GM19239 (cell line): ENCODE data around the gene MICAL1.

Experiments
- DNase-seq: peaks from one replicate; pipeline ENCODE4 v3.0.0; 2011; ENCODE audit warnings: low spot score; ENCODE audit not compliant: insufficient read length
- FAIRE-seq: peaks from 2 replicates; lab custom pipeline; 2011; peaks lifted over from hg19 to GRCh38; lab: Jason Lieb, UNC

Gene MICAL1, protein sequence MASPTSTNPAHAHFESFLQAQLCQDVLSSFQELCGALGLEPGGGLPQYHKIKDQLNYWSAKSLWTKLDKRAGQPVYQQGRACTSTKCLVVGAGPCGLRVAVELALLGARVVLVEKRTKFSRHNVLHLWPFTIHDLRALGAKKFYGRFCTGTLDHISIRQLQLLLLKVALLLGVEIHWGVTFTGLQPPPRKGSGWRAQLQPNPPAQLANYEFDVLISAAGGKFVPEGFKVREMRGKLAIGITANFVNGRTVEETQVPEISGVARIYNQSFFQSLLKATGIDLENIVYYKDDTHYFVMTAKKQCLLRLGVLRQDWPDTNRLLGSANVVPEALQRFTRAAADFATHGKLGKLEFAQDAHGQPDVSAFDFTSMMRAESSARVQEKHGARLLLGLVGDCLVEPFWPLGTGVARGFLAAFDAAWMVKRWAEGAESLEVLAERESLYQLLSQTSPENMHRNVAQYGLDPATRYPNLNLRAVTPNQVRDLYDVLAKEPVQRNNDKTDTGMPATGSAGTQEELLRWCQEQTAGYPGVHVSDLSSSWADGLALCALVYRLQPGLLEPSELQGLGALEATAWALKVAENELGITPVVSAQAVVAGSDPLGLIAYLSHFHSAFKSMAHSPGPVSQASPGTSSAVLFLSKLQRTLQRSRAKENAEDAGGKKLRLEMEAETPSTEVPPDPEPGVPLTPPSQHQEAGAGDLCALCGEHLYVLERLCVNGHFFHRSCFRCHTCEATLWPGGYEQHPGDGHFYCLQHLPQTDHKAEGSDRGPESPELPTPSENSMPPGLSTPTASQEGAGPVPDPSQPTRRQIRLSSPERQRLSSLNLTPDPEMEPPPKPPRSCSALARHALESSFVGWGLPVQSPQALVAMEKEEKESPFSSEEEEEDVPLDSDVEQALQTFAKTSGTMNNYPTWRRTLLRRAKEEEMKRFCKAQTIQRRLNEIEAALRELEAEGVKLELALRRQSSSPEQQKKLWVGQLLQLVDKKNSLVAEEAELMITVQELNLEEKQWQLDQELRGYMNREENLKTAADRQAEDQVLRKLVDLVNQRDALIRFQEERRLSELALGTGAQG

DNA sequence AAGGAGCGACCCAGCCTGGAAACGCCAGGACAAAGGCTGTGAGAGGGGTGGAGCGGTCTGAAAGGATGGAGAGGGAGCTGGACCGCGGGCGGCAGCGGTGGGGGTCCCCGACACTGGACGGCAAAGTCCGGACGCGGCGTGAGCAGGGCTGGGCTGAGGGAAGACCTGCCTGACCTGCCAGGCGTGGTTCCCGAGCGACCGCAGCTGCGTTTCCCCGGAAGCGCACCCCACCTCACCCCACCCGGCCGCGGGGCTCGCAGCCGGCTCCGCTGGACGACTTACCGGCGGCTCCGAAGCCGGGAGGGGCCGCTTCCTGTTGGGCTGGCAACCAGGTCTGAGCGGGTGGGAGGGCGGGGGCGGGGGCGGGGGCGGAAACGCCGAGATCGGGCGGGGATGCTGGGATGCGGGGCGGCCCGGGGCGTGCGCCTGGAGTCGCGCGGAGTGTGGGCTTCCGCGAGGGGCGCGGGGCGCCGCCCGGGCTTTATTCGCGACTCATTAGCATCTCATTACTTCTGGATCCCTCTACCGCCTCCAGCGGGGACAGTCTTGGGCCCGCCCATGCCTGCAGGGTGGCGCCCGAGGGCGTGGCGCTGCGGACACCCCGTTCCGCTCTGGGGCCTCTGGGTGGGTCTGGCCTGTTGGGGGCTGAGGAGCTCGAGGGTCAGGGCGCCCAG is at the start of gene MICAL1:
MICAL1 (minus strand) TSS at position 336 of the 674 bp plus-strand sequence. CDS start 1,576 bp downstream, outside the sequence.
- FAIRE-seq (peak; percentile 84), DNase-seq (peak; percentile 62)

DNA sequence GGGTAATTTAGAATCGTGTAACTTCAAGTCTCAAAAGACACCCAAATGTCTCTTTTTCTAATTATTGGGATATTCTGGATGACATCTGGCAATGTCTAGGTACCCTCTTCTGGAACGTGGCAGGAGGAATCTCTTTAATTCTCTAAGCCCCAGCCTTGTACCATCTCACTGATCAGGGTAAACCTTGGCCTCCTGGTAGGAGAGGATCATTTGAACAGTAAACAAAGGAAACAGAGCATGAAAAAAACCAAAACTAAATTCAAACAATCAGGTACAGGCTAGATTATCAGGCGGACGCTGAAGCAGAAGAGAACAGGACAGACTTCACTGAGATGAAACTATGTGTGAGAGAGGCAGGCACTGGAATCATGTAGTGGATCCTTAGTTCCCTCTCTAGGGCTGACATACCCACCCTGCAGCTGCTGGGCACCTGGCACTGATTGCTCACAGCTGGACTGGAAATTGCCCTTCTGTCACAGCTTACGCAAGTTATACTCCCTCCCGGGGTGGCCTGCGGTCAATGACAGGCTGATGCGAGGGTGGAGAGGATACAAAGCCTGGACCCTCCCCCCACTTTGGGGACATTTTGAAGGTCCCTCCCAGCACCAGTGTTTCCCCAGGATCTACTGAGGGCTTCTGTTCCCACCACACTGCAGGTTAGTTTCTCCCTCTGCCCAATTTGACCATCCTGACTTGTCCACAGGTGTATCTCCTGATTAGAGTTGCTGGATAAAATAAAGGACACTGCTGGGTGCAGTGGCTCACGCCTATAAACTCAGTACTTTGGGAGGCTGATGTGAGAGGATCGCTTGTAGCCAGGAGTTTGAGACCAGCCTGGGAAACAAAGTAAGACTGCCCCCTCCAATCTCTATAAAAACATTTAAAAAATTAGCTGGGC is 48.0 kb upstream of the MICAL1 start:
- FAIRE-seq, result no peak
- no peak for DNase-seq

DNA sequence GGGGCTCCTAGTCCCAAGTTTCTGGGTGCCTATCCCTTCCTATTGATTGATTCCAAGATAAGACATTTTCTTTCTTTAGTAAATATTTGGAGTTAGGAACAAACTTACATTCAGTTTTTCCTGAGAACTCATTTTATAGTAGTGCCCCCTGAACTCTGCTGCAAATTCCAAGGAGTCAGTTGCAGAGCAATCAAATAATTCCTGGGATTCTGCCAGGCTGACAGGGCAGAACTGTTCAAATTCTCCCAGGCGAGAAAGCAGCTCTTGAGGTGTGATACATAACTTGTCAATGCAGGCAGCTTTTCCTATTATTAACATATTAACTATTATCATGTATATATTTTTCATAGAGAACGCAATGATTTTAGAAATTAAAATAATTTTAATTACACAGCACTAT is 43.4 kb upstream of the MICAL1 start:
- DNase-seq (no peak), FAIRE-seq (no peak)

DNA sequence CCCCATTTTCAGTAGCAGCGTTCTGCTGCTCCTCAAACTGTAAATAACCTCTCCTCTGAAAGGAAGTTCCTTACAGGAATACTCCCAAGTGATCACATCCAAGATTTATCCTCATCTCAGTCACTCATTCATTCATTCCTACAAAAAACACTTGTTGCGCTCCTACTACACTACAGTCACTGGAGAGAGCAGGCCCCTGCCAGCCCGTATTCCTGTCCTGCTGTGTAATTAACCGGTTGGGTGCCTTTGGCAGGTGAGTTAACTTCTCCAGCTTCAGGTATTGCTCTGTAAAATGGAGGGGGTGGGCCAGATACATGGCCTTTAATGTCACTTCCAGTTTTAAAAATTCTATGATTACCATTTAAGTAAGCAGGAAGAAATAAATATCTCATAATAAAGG is 42.5 kb upstream of the MICAL1 start:
- FAIRE-seq (no peak), DNase-seq (no peak)

DNA sequence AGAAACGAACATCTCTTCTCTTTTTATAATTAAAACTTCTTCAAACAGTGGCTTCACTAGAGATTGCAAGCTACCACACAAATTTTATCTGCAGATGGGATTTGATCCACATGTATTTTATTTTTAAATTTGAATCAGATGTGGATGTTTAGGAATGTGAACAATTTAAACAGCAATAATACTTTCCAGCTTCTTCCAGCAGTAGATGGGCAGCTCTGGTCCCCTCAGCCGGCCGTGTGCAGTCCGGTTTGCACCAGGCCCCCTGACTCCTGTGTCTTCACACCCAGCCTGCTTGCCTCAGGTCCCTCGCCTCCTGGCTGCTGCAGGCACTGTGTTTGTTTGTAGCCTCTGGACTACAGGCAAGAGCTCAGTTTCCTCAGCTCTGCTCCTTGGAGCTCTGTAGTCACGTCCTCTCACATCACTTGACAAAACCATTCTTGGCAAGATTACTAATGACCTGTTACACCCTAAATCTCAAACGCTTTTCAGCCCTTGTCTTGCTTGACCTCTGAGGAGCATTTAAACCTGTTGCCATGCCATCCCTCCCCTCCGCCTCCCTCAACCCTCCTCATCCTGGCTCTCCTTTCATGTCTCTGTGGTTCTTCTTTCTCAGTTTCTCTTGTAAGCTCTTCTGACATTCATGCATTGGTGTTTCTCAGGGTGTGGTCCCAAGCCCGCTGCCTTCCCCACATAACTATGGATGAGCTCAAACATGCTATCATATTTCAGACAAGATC is 40.6 kb upstream of the MICAL1 start:
- DNase-seq (no peak), FAIRE-seq (no peak)

DNA sequence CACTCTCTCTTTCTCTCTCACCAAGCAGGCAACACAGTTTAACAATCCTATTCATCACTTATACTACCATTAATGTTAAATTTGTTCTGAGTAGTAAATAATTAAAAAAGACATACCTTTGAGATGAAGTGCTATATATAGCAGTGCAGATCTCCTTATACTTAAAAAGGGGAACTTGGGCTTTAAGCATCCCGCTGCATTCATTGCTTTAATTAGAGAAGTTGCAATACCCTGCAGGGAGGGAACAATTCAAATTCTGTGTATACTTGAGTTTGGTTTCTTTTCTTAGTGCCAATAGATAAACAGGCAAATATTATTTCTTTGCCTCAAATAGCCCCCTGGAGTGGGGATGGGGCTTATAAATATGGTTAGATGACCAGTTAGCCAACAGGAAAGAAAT is 38.3 kb upstream of the MICAL1 start:
- FAIRE-seq (no peak), DNase-seq (no peak)

DNA sequence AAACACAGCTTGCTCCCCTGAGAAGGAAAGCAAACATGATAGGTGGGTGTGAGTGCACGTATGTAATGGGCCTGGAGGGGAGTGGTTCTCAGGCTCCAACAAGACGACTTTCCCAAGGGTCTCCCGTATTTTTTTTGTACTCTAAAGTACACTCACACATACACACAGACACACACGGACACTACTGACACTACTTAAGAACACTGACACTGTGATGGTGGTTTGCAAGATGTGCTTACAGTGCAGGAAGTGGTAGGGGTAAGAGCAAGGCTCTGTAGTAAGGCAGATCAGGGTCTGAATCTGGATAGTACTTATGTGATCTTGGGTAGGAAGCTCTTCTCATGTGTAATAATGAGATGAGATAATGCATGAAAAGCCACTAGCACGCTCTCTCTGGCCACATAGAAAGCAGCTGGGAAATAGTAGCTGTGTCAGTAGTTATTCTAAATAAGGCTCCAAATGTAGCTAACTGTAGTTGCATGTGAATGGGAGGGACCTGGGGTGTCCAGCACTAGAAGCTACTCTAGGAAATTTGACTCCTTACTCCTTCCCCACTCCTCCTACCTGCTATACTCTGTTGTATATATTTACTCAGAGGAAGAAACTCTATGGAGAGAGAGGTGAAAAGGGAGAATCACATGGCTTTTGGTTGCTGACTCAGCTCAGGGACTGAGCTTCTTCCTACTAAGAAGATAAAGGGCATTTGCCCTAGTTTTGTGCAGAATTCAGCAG is 35.8 kb upstream of the MICAL1 start:
- DNase-seq (no peak), FAIRE-seq (no peak)

DNA sequence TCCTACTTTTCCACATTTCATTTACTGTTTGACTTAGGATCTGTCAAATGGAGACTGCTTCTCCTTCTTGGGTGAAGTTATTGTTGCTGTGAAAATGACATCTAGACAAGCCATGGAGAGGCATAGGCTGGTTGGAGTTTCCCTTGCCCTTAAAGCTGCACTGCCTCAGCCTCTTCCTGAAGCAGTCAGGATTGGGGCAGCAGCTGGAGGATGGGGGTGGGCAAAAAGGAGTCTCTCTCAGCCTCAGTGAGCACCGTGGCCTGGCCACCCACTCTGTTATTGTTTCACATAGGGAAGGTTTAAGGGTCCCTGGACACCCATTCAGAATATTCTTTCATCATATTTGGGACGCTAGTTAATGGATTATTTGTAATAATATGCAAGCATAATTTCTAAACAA is 35.1 kb upstream of the MICAL1 start:
- FAIRE-seq (no peak), DNase-seq (no peak)

DNA sequence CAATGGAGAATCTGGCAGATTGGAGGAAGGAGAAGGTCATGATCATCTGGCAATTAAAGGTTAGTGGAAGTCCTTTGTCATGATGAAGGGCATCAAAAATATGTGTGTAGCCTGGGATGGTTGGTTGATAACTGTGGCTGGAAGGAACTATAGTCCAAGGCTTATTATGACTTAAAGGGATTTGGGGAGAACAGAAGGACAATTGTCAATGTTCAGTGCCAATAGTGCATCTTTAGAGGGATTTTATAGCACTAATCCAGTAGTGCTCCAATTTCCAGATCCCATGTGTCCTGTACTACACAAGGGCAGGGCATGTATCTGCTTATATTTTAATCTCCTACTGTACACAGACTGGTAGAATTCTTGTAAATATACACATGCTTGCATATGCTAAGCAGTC is 32.4 kb upstream of the MICAL1 start:
- DNase-seq (no peak), FAIRE-seq (no peak)

DNA sequence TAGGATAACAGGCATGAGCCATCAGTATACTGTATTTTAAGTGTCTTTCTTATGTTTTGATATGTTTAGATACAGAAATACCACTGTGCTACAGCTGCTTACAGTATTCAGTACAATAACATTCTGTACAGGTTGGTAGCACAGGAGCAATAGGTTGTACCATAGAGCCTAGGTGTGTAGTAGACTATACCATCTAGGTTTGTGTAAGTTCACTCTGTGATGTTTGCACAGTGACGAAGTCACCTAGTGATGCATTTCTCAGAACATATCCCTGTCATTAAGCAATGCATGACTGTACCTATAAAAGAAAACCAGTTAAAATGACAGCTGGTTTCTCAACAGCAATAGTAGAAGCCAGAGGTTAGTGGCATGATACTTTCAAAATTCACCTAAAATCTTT is 30.5 kb upstream of the MICAL1 start:
- no peak for FAIRE-seq
- no peak for DNase-seq

DNA sequence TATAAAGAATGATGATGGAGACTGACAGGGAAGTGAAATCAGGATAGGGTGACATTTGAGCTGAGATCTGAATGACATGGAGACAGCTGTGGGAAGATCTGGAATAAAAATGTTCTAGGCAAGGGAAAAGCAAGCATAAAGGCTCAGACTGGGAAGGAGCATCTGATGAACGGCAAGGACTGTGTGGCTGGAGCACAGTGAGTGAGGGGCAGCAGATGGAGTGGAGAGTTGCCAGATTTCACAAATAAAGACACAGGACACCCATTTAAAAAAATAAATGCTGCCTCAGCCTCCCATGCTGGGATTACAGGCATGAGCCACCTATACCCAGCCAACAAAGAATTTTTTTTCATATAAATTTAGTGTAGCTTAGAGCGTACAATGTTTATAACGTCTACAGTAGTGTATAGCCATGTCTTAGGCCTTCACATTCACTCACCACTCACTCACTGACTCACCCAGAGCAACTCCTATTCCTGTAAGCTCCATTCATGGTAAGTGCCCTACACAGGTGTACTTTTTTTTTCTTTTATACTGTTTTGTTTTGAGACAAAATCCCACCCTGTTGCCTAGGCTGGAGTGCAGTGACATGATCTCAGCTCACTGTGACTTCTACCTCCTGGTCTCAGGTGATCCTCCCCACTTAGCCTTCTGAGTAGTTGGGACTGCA is 29.8 kb upstream of the MICAL1 start:
- no peak for DNase-seq
- no peak for FAIRE-seq

DNA sequence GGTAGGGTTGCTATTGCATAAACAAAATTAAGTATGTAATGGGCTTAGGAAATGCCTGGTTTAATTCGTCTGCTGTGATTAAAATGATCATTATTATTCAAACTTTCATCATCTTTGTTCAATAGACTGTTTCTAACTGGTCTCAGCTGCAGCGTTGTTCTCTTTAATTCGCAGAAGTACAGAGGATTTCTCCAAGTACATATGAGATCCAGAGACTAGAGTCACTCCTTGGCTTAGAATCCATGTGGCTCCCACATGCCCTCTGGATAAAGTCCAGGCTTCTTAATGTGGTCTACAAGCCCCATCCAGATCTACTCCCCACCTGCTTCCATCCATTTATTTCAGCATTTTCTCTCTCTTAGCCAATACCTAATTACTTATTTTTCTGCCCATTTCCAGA is 28.6 kb upstream of the MICAL1 start:
- FAIRE-seq, result no peak
- DNase-seq, result no peak

DNA sequence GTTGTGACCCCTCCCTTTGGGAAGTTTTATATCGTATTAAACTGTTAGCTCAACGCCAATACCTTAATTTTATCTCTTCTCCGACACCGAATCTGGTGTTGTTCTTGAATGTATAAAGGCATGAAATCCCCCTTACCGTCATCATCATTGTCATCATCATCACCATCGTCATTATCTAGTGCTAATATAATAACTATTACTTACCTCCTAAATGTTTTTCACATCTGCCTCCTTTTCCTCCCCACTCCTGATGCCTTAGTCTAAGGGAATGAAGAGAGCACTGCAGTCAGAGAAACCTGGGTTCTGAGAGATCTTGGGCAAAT is 28.1 kb upstream of the MICAL1 start:
- FAIRE-seq, result no peak
- DNase-seq, result no peak

DNA sequence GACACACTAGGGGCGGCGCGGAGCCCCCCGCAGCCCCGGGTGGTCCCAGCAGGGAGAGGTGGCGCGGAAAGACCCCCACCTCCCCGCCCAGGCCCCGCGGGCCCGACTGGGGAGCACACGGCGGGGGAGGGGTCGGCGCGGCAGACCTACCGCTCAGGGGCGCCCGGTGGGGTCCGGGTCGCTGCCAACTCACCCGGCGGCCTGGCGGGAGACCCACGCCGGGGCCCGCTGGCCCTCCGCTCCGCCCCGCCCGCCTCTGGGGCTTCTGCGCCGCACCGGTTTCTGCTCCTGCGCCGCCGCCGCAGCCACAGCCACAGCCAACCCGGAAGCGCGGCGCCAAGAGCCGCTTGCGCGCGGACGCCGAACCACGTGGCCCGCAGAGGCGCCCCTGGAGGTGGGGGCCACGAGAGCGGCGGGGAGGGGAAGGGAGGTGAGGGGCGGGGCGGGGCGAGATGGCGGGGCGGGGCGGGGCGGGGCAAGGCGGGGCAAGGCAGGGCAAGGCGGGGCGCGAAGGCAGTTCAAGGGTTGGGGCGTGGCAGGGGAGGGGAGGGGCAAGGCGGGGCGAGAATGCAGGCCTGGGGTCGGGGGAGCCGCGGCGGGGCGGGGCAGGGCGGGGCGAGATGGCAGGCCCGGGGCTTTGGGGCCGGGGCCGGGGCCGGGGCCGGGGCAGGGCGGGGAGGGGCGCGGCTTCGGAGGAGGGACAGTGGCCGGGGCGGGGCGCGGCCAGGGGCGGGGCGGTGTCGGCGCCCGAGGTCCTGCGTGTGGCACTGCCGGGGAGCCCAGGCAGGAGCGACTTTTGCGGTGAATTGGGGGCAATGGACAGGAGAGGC is 27.5 kb upstream of the MICAL1 start, which contains the start of gene ZBTB24:
ZBTB24 (minus strand) TSS at position 315 of the 830 bp plus-strand sequence. CDS start 1,193 bp downstream, outside the sequence.
- peak; percentile 89 for DNase-seq
- FAIRE-seq, result no peak

DNA sequence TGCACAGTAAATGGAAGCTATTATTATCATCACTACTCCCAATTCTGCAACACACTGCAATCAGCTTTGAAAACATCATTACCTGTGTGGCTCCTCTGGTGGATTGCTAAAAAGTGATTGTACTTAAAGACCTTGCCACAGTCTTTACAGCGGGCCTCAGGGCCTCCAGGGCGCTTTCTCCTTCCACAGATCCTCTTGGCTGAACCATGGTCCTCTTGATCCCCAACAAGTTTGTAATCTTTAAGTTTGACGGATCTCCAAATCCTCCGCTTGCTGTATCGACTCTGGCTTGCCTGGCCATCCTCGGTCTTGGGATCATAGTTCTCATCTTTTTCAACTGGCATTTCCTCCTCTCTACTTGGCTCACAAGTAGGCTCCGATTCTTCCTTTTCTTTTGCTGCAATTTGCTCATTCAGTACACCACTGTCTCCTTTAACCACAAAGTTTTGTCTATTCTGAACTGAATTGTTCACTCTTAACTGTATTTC is 25.5 kb upstream of the MICAL1 start:
- FAIRE-seq, result no peak
- DNase-seq, result no peak

DNA sequence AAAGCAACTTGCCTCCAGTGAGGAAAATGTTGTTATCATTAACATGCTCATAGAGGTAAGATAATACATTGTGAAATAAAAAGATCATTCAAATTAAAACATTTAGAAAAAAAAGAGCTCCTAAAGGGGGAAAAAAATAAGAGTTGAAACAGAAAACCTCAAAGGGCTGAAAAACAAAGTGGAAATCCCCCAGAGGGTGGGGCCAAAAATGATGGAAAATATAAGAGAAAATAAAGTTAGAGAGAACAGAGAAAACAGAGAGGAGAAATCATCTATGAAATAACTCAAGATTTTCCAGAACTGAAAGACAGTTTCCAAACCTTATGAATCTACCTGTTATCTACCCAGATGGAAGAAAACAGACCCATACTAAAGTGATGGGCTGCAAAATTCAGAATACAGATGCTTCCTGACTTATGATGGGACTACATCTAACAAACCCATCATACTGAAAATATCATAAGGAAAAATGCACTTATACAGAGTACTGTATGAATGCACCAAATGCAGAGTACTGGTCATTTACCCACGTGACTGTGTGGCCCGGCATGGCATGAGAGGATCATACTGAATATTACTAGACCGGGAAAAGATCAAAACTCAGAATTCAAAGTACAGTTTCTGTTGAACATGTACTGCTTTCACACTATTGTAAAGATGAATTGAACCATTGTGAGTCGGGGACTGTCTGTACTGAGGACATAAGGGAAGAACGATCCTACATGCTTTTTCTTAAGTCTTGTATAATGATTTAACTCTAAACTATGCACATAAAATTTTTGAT is 23.5 kb upstream of the MICAL1 start:
- DNase-seq, result no peak
- peak; percentile 4 for FAIRE-seq
